ENCODE data around the gene SATB2. TPM values are rescaled to one million over a fixed set of nuclear protein-coding genes. Genes with fewer than 3 reads are reported as not detected.

The SATB2 gene
- total and polyA plus RNA-seq, 4 donors = 0.47 to 3.7 (median 1.8) TPM

DNA sequence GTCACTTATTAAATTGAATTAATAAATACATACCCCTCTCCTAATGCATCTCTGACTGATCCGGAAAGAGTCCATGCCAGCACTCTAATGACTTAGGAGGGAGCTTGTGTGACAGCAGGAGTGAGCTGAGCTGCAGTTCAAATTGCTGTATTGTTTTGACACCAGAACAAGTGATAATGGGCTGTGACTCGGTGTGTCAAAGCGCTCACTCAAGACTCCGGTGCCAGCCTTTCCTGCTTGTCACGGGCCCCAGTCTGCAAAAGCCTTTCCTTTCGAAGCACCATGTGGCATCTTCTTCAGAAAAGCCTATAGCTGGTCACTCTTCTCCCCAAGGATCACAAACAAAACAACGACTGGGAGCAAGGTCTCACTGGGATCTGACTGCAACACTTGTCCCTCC, 43.3 kb downstream of the SATB2 start:
- H3K9me3 ChIP-seq (ENCODE audit: control insufficient read depth in 4 of 4, insufficient read depth in 3 of 4, low read length in 3 of 4) = no peaks in the 10 kb centered on the region
- no peak for ATAC-seq (ENCODE audit: insufficient read depth, low FRiP score)
- H3K27me3 ChIP-seq (ENCODE audit: control insufficient read depth in 3 of 3, insufficient read depth in 3 of 3, low read length in 2 of 3) = no peaks in the 10 kb centered on the region
- TF ChIP-seq, protein P1, sequence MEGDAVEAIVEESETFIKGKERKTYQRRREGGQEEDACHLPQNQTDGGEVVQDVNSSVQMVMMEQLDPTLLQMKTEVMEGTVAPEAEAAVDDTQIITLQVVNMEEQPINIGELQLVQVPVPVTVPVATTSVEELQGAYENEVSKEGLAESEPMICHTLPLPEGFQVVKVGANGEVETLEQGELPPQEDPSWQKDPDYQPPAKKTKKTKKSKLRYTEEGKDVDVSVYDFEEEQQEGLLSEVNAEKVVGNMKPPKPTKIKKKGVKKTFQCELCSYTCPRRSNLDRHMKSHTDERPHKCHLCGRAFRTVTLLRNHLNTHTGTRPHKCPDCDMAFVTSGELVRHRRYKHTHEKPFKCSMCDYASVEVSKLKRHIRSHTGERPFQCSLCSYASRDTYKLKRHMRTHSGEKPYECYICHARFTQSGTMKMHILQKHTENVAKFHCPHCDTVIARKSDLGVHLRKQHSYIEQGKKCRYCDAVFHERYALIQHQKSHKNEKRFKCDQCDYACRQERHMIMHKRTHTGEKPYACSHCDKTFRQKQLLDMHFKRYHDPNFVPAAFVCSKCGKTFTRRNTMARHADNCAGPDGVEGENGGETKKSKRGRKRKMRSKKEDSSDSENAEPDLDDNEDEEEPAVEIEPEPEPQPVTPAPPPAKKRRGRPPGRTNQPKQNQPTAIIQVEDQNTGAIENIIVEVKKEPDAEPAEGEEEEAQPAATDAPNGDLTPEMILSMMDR (IDR thresholded peaks at IDR 0.05; ENCODE audit: control extremely low read depth, extremely low read depth) = no peak
- 76 to 84% methylated on average over 7 of the region's 7 CpGs for WGBS, 2 donors
- H3K27ac ChIP-seq (ENCODE audit: low read depth in 1 of 2, low read length in 1 of 2) = no peak overlapping the region
- H3K4me3 ChIP-seq = no peak overlapping the region
- no peak for DNase-seq
- no peaks in the 10 kb centered on the region for H3K4me1 ChIP-seq (ENCODE audit: control insufficient read depth in 5 of 5, insufficient read depth in 5 of 5, low read length in 5 of 5)
- H3K36me3 ChIP-seq (ENCODE audit: control insufficient read depth in 4 of 4, insufficient read depth in 4 of 4, low read length in 4 of 4) = no peaks in the 10 kb centered on the region
- H3K9ac ChIP-seq (ENCODE audit: insufficient read depth in 1 of 2, low read length in 2 of 2) = no peak overlapping the region

DNA sequence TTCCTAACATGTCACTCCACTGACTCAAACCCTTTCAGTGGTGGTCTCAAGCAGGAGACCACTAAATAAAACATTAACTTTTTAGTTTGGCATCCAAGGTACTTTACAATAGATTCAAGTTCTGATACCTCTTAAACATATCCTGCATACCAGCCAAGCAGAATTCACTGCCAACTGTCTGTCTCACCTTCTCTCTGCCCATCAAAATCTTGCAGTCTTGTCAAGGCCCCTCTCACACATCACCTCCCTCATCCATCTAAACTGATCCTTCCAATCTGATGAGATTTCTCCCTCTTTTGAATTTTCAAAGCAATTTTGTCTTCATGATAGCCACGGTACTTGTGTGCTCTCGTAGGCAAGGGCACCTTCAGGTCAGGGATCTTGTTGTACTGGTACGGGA, 43.7 kb downstream of the SATB2 start:
- Histone ChIP-seq H3K4me3 (no peak overlapping the region), H3K9ac (ENCODE audit: insufficient read depth in 1 of 2, low read length in 2 of 2) (no peak overlapping the region), H3K27ac (ENCODE audit: low read depth in 1 of 2, low read length in 1 of 2) (no peak overlapping the region), H3K4me1 (ENCODE audit: control insufficient read depth in 5 of 5, insufficient read depth in 5 of 5, low read length in 5 of 5) (no peaks in the 10 kb centered on the region), H3K9me3 (ENCODE audit: control insufficient read depth in 4 of 4, insufficient read depth in 3 of 4, low read length in 3 of 4) (no peaks in the 10 kb centered on the region), H3K27me3 (ENCODE audit: control insufficient read depth in 3 of 3, insufficient read depth in 3 of 3, low read length in 2 of 3) (no peaks in the 10 kb centered on the region), H3K36me3 (ENCODE audit: control insufficient read depth in 4 of 4, insufficient read depth in 4 of 4, low read length in 4 of 4) (no peaks in the 10 kb centered on the region)
- DNase-seq (no peak), ATAC-seq (ENCODE audit: insufficient read depth, low FRiP score) (no peak)
- WGBS, 2 donors = 86 to 92% methylated on average over 3 of the region's 3 CpGs
- TF ChIP-seq, protein P1 (IDR thresholded peaks at IDR 0.05; ENCODE audit: control extremely low read depth, extremely low read depth) = no peak

- no peak overlapping the region for H3K27ac ChIP-seq (ENCODE audit: low read depth in 1 of 2, low read length in 1 of 2)
- TF ChIP-seq, protein P1 (IDR thresholded peaks at IDR 0.05; ENCODE audit: control extremely low read depth, extremely low read depth) = no peak
- H3K9me3 ChIP-seq (ENCODE audit: control insufficient read depth in 4 of 4, insufficient read depth in 3 of 4, low read length in 3 of 4) = no peaks in the 10 kb centered on the region
- H3K9ac ChIP-seq (ENCODE audit: insufficient read depth in 1 of 2, low read length in 2 of 2) = no peak overlapping the region
- H3K27me3 ChIP-seq (ENCODE audit: control insufficient read depth in 3 of 3, insufficient read depth in 3 of 3, low read length in 2 of 3) = no peaks in the 10 kb centered on the region
- H3K4me1 ChIP-seq (ENCODE audit: control insufficient read depth in 5 of 5, insufficient read depth in 5 of 5, low read length in 5 of 5) = no peaks in the 10 kb centered on the region
- no peaks in the 10 kb centered on the region for H3K36me3 ChIP-seq (ENCODE audit: control insufficient read depth in 4 of 4, insufficient read depth in 4 of 4, low read length in 4 of 4)
- H3K4me3 ChIP-seq = no peak overlapping the region
- no peak for DNase-seq
- 65 to 69% methylated on average over 4 of the region's 4 CpGs for WGBS, 2 donors
- ATAC-seq (ENCODE audit: insufficient read depth, low FRiP score) = no peak
Measured at GRCh38 chr2:199409759-199410529, 47.8 kb downstream of the SATB2 start.

DNA sequence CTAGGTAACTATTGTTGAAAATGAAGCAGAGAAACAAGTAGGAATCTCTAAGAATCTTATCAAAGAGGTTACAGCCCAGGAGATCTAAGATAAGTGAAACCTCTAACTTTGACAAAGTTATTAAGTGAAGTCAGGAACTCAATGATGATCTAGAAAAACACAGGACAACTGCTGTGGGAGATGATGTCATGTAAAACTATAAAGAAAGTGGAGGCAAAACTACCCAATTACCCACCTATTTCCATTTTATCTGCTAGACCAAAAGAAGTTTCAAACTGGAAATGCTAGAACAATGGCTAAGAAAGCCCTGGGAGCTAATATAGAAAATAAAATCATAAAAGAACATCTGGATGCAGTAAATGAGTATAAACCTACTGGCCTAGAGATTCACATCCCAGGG, 50.3 kb downstream of the SATB2 start:
- H3K4me3 ChIP-seq = no peak overlapping the region
- peaks cover 0 to 1% (median 0%) of the 10 kb centered on the region in 4 donors for H3K36me3 ChIP-seq (ENCODE audit: control insufficient read depth in 4 of 4, insufficient read depth in 4 of 4, low read length in 4 of 4)
- H3K9me3 ChIP-seq (ENCODE audit: control insufficient read depth in 4 of 4, insufficient read depth in 3 of 4, low read length in 3 of 4) = no peaks in the 10 kb centered on the region
- no peaks in the 10 kb centered on the region for H3K27me3 ChIP-seq (ENCODE audit: control insufficient read depth in 3 of 3, insufficient read depth in 3 of 3, low read length in 2 of 3)
- DNase-seq (no peak), ATAC-seq (ENCODE audit: insufficient read depth, low FRiP score) (no peak)
- no peak overlapping the region for H3K9ac ChIP-seq (ENCODE audit: insufficient read depth in 1 of 2, low read length in 2 of 2)
- TF ChIP-seq, protein P1 (IDR thresholded peaks at IDR 0.05; ENCODE audit: control extremely low read depth, extremely low read depth) = no peak
- no peak overlapping the region for H3K27ac ChIP-seq (ENCODE audit: low read depth in 1 of 2, low read length in 1 of 2)
- no peaks in the 10 kb centered on the region for H3K4me1 ChIP-seq (ENCODE audit: control insufficient read depth in 5 of 5, insufficient read depth in 5 of 5, low read length in 5 of 5)

Data from lung (tissue), 12 donors.